Right atrium auricular region (tissue), 2 donors: ENCODE results near the gene TTC4. TPM values are rescaled to one million over a fixed set of nuclear protein-coding genes. Genes with fewer than 3 reads are reported as not detected.

Source experiments
- DNase-seq: peaks from one replicate; pipeline ENCODE4 v3.0.0-alpha.2; 2019; ENCODE audit warnings: low spot score
- H3K27ac ChIP-seq, 2 donors: fragments of 200-600 bp; sonication (generic); 1 replicate in 1 of 2; 2 replicates in 1 of 2; pipeline ENCODE4 v1.5.1; 2016 to 2019
- H3K27me3 ChIP-seq, 2 donors: fragments of 200-600 bp; sonication (generic); one replicate each; pipeline versions ENCODE4 v1.5.1 to v1.6.0; 2017 to 2019
- H3K36me3 ChIP-seq: fragments of 200-600 bp; sonication (generic); one replicate; pipeline ENCODE4 v1.5.1; 2016
- H3K4me1 ChIP-seq, 2 donors: fragments of 200-600 bp; sonication (generic); one replicate each; pipeline versions ENCODE4 v1.5.1 to v1.6.0; 2017 to 2019
- H3K4me3 ChIP-seq, 2 donors: fragments of 200-600 bp; sonication (generic); 1 replicate in 1 of 2; 2 replicates in 1 of 2; pipeline ENCODE4 v1.5.1; 2017 to 2019; ENCODE audit warnings: mild to moderate bottlenecking in 1 of 2, moderate library complexity in 1 of 2
- H3K9me3 ChIP-seq, 2 donors: fragments of 200-600 bp; sonication (generic); one replicate each; pipeline ENCODE4 v1.5.1; 2019
- total RNA-seq, 2 donors: library from RNA; depleted of rRNA; stranded (reverse); fragments of >200 nt; gene quantifications; one replicate each; pipeline ENCODE4 v1.1.0, GENCODE V29; 2016
- TF ChIP-seq, protein P1 (sequence below), 2 donors: fragments of 200-600 bp; sonication (generic); IDR thresholded peaks; one replicate each; pipeline ENCODE4 v1.5.1; 2019; ENCODE audit warnings: antibody characterized with exemption in 2 of 2

TTC4 gene
- total RNA-seq, 2 donors from 2014 or later: 9.8 to 10.3 TPM

DNA sequence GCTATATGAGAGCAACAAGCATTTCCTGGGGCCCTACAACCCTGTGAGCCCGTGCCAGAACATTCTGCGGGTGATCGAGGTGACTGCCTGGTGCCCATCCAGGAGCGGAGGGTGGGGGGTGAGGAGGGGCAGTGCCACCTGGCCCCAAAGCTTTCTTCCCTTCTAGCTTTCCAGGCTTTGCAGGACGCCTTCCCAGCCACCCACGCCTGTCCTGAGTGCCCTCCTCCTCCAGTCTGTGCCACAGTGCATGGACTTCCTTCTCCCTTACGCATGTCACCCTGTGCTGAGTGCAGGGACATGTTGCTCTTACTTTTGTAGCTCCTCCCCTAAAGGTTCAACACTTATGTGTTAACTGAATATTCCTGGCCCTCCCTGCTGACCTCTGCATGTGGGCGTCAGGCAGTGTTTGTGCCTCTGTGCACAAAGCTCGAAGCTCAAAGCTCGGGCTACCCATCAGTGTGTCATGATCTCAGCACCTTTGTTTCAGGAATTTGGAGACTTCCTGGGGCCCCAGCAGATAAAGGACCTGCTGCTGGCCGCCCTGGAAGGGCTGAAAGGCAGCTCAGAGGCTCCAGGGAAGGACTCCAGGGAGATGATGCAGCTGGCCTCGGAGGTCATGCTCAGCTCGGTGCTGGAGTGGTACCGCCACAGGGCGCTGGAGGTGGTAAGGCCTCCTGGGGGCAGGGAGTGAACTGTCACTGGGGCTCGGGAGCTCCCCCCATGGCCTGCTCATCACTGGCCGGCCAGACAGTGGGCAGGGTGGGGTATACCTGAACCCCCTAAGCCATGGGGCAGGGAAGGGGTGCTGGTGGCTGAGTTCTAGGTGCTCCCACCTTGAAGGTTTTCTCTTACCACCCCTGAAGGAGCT, 36.7 kb upstream of the TTC4 start:
- no peaks in the 10 kb centered on the region for H3K9me3 ChIP-seq
- TF ChIP-seq, protein P1, sequence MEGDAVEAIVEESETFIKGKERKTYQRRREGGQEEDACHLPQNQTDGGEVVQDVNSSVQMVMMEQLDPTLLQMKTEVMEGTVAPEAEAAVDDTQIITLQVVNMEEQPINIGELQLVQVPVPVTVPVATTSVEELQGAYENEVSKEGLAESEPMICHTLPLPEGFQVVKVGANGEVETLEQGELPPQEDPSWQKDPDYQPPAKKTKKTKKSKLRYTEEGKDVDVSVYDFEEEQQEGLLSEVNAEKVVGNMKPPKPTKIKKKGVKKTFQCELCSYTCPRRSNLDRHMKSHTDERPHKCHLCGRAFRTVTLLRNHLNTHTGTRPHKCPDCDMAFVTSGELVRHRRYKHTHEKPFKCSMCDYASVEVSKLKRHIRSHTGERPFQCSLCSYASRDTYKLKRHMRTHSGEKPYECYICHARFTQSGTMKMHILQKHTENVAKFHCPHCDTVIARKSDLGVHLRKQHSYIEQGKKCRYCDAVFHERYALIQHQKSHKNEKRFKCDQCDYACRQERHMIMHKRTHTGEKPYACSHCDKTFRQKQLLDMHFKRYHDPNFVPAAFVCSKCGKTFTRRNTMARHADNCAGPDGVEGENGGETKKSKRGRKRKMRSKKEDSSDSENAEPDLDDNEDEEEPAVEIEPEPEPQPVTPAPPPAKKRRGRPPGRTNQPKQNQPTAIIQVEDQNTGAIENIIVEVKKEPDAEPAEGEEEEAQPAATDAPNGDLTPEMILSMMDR (IDR thresholded peaks at IDR 0.05): no peak
- H3K27me3 ChIP-seq: no peaks in the 10 kb centered on the region
- DNase-seq: no peak
- H3K36me3 ChIP-seq: no peaks in the 10 kb centered on the region
- H3K4me3 ChIP-seq: no peak overlapping the region
- H3K27ac ChIP-seq: no peak overlapping the region
- H3K4me1 ChIP-seq: no peaks in the 10 kb centered on the region

GRCh38 chr1:54679706-54680105, 36.0 kb upstream of the TTC4 start:
- no peaks in the 10 kb centered on the region for H3K27me3 ChIP-seq
- H3K36me3 ChIP-seq: no peaks in the 10 kb centered on the region
- no peak overlapping the region for H3K4me3 ChIP-seq
- no peaks in the 10 kb centered on the region for H3K4me1 ChIP-seq
- TF ChIP-seq, protein P1 (IDR thresholded peaks at IDR 0.05): no peak
- no peak for DNase-seq
- no peaks in the 10 kb centered on the region for H3K9me3 ChIP-seq
- H3K27ac ChIP-seq: no peak overlapping the region

GRCh38 chr1:54680387-54680786, 35.3 kb upstream of the TTC4 start:
- H3K4me3 ChIP-seq: no peak overlapping the region
- no peaks in the 10 kb centered on the region for H3K4me1 ChIP-seq
- TF ChIP-seq, protein P1 (IDR thresholded peaks at IDR 0.05): no peak
- H3K27ac ChIP-seq: no peak overlapping the region
- H3K36me3 ChIP-seq: no peaks in the 10 kb centered on the region
- no peaks in the 10 kb centered on the region for H3K9me3 ChIP-seq
- DNase-seq: no peak
- no peaks in the 10 kb centered on the region for H3K27me3 ChIP-seq

DNA sequence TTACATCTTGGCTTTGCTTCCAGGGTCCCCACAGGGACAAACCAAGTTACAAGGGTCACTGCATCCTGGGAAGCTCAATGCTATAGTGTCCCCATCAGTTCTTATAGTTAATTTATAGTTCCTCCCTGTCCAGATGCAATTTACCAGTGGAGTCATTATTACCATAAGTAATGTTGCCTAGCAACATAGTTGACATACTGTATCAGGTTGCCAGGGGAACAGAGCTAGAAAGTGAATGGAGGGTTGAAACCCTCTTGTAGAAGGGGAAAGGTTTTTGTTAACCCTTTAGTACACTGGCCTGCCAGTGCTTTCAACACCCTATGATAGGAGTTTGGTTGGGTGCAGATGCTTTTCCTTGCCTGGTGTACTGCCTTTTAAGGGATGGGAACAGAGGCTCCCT, 34.3 kb upstream of the TTC4 start:
- H3K36me3 ChIP-seq: no peaks in the 10 kb centered on the region

GRCh38 chr1:54683453-54683852, 32.2 kb upstream of the TTC4 start:
- no peaks in the 10 kb centered on the region for H3K27me3 ChIP-seq
- TF ChIP-seq, protein P1 (IDR thresholded peaks at IDR 0.05): no peak
- no peak overlapping the region for H3K27ac ChIP-seq
- no peak for DNase-seq
- H3K36me3 ChIP-seq: no peaks in the 10 kb centered on the region
- no peaks in the 10 kb centered on the region for H3K4me1 ChIP-seq
- no peaks in the 10 kb centered on the region for H3K9me3 ChIP-seq
- H3K4me3 ChIP-seq: no peak overlapping the region

More for the DNA sequence above, 34.3 kb upstream of the TTC4 start:
- H3K9me3 ChIP-seq: no peaks in the 10 kb centered on the region
- no peaks in the 10 kb centered on the region for H3K4me1 ChIP-seq
- DNase-seq: no peak
- H3K27me3 ChIP-seq: no peaks in the 10 kb centered on the region
- no peak overlapping the region for H3K27ac ChIP-seq
- no peak overlapping the region for H3K4me3 ChIP-seq
- TF ChIP-seq, protein P1 (IDR thresholded peaks at IDR 0.05): no peak
